GM12878 (cell line): ENCODE measurements around the gene DDX39B. TPM values are rescaled to one million over a fixed set of nuclear protein-coding genes. Genes with fewer than 3 reads are reported as not detected.
A peak's percentile ranks its signal among the peaks of the same experiment; 100 is the strongest.

Source experiments
- ATAC-seq: fragments of 200-7000 bp; cut with Tn5 transposase; 3 replicates; pipeline ENCODE4 v1.9.1; 2020; ENCODE audit warnings: mild to moderate bottlenecking, moderate library complexity
- BruUV-seq: library from RNA; stranded (reverse); fragments of 400-500 nt; replicated peaks from 2 replicates; lab custom pipeline; 2021; lab: Mats Ljungman, UMichigan
- CTCF ChIA-PET: fragments of 300-600 bp; sonication (Branson Sonifier 250); formaldehyde crosslinking; extraction: SDS; loops from one replicate; lab custom pipeline; 2021; ENCODE audit warnings: inconsistent platforms; lab: Yijun Ruan, JAX
- POLR2A ChIA-PET: fragments of 350-600 bp; formaldehyde crosslinking; extraction: SDS; loops from one replicate; lab custom pipeline; 2021; ENCODE audit warnings: inconsistent platforms; lab: Charles Lee
- RAD21 ChIA-PET: fragments of 300-600 bp; sonication (Branson Sonifier 250); formaldehyde crosslinking; loops from one replicate; lab custom pipeline; 2023; ENCODE audit warnings: antibody characterized with exemption; ENCODE audit not compliant: unreplicated experiment; lab: Charles Lee
- SMC1A ChIA-PET: fragments of 300-600 bp; sonication (Branson Sonifier 250); formaldehyde crosslinking; loops from one replicate; lab custom pipeline; 2023; ENCODE audit not compliant: unreplicated experiment, uncharacterized antibody; lab: Charles Lee
- DNase-seq: peaks from one replicate; pipeline ENCODE4 v3.0.0-alpha.2; 2011; ENCODE audit warnings: low read depth, low spot score
- FAIRE-seq: peaks from 3 replicates; lab custom pipeline; 2011; peaks lifted over from hg19 to GRCh38; lab: Jason Lieb, UNC
- H2AFZ ChIP-seq: 2 replicates; pipeline ENCODE4 v1.6.0; 2011; ENCODE audit warnings: low read depth, low read length, control low read depth; ENCODE audit not compliant: control insufficient read depth
- H3K27ac ChIP-seq: 2 replicates; pipeline ENCODE4 v1.5.1; 2011; ENCODE audit warnings: control low read depth; ENCODE audit not compliant: control insufficient read depth, insufficient read depth
- H3K27me3 ChIP-seq, 2 experiments: replicated peaks in 1 of 2; 2 replicates each; pipeline versions ENCODE4 v1.6.0 to v1.6.1; 2011; ENCODE audit warnings: low read length in 1 of 2; ENCODE audit not compliant: control insufficient read depth in 2 of 2, insufficient read depth in 2 of 2
- H3K36me3 ChIP-seq, 2 experiments: 2 replicates each; pipeline ENCODE4 v1.5.1; 2011; ENCODE audit warnings: low read length in 1 of 2; ENCODE audit not compliant: control insufficient read depth in 2 of 2, insufficient read depth in 2 of 2
- H3K4me1 ChIP-seq: 2 replicates; pipeline ENCODE4 v1.6.1; 2011; ENCODE audit warnings: mild to moderate bottlenecking, low read length, moderate library complexity, mixed read lengths; ENCODE audit not compliant: control insufficient read depth, insufficient read depth
- H3K4me2 ChIP-seq: 2 replicates; pipeline ENCODE4 v1.6.0; 2011; ENCODE audit warnings: control low read depth; ENCODE audit not compliant: control insufficient read depth, insufficient read depth
- H3K4me3 ChIP-seq: fragments of 200-600 bp; sonication (generic); 2 replicates; pipeline ENCODE4 v1.5.1; 2016
- H3K79me2 ChIP-seq: 2 replicates; pipeline ENCODE4 v1.6.0; 2011; ENCODE audit warnings: low read length; ENCODE audit not compliant: control insufficient read depth, insufficient read depth
- H3K9ac ChIP-seq: 2 replicates; pipeline ENCODE4 v1.8.0; 2011; ENCODE audit warnings: low read length, control low read depth, mixed read lengths; ENCODE audit not compliant: control insufficient read depth, insufficient read depth
- H3K9me3 ChIP-seq: replicated peaks from 3 replicates; pipeline ENCODE4 v1.5.1; 2011; ENCODE audit warnings: mild to moderate bottlenecking, low read length; ENCODE audit not compliant: control insufficient read depth, insufficient read depth
- H4K20me1 ChIP-seq: 2 replicates; pipeline ENCODE4 v1.6.0; 2011; ENCODE audit not compliant: control insufficient read depth, insufficient read depth
- FOXM1 ChIP-seq: IDR thresholded peaks from 2 replicates; pipeline ENCODE4 v1.6.1; 2012; ENCODE audit warnings: low read depth, mild to moderate bottlenecking, inconsistent platforms, low read length, moderate library complexity
- LARP7 ChIP-seq: fragments of 450-650 bp; IDR thresholded peaks from 2 replicates; pipeline ENCODE4 v1.6.1; 2017; ENCODE audit warnings: mild to moderate bottlenecking
- POLR2A ChIP-seq: IDR thresholded peaks from 2 replicates; pipeline ENCODE4 v1.6.1; 2011; ENCODE audit warnings: low read depth, mild to moderate bottlenecking, low read length
- POLR2AphosphoS5 ChIP-seq: IDR thresholded peaks from 2 replicates; pipeline ENCODE4 v1.6.1; 2011; ENCODE audit warnings: mild to moderate bottlenecking, low read length, inconsistent platforms
- SMAD1 ChIP-seq: fragments of 450-650 bp; IDR thresholded peaks from 2 replicates; pipeline ENCODE4 v1.6.1; 2018; ENCODE audit warnings: mild to moderate bottlenecking, low read depth; ENCODE audit not compliant: partially characterized antibody
- SMAD5 ChIP-seq: IDR thresholded peaks from 2 replicates; pipeline ENCODE4 v1.6.1; 2016; ENCODE audit warnings: antibody characterized with exemption, low read depth
- SREBF2 ChIP-seq: IDR thresholded peaks from 2 replicates; pipeline ENCODE4 v1.6.1; 2012; ENCODE audit warnings: mild to moderate bottlenecking, low read length
- TCF12 ChIP-seq: IDR thresholded peaks from 2 replicates; pipeline ENCODE4 v1.6.1; 2011; ENCODE audit warnings: low read depth, mild to moderate bottlenecking, low read length
- WRNIP1 ChIP-seq: IDR thresholded peaks from 2 replicates; pipeline ENCODE4 v1.6.1; 2011; ENCODE audit warnings: low read depth, low read length, improper control_type of control experiment, borderline replicate concordance
- ZBTB33 ChIP-seq: fragments of 450-650 bp; IDR thresholded peaks from 2 replicates; pipeline ENCODE4 v1.6.1; 2017; ENCODE audit warnings: mild to moderate bottlenecking
- WGBS: methylation state at CpG from one replicate; pipeline ENCODE4 v1.1.6; 2016; ENCODE audit warnings: low lambda C conversion rate; ENCODE audit not compliant: insufficient replicate concordance, insufficient coverage; ENCODE audit errors: missing lambda C conversion rate; 5-methylcytosine and 5-hydroxymethylcytosine counted together
- in situ Hi-C: fragments of 300-500 bp; cut with MboI; formaldehyde crosslinking; loops from 9 replicates; pipeline ENCODE4 v1.14.3; 2018; ENCODE audit warnings: mixed read lengths
- intact Hi-C: fragments of 100-400 bp; cut with micrococcal nuclease; formaldehyde crosslinking; loops from one replicate; pipeline ENCODE4 v1.14.2; 2022; ENCODE audit not compliant: unreplicated experiment
- polyA plus RNA-seq, 11 experiments: library from polyadenylated mRNA; depleted of rRNA in 4 of 11; unstranded in 6 of 11; stranded (reverse) in 5 of 11; fragments of >200 nt; fragmentation: Nextera tagmentation in 4 of 11; fragmentation: Illumina TruSeq in 1 of 11; extraction: Ambion mirVana in 4 of 11; extraction: Trizol in 1 of 11; gene quantifications; 1 replicate in 1 of 11; 2 replicates in 10 of 11; pipeline versions ENCODE4 v1.2.1 to v1.2.3, GENCODE V29; 2011 to 2016; ENCODE audit warnings: inconsistent platforms in 2 of 11, missing spikeins in 2 of 11, low read depth in 1 of 11
- total RNA-seq, 4 experiments: library from RNA; depleted of rRNA in 3 of 4; stranded (reverse); fragments of >200 nt in 3 of 4; fragmentation: Illumina TruSeq in 1 of 4; extraction: Trizol in 1 of 4; gene quantifications; 2 replicates each; pipeline versions ENCODE4 v1.2.1 to v1.2.3, GENCODE V29; 2013 to 2021

Gene DDX39B
- total and polyA plus RNA-seq, 10 of the 15 experiments (the other 5 are each of a cell fraction or from before 2014, with no cell fraction given), result 271 to 661 (median 330) TPM

GRCh38 chr6:31533455-31533841, 8.4 kb downstream of the DDX39B start:
- in situ Hi-C loops, result no loop called here

DNA sequence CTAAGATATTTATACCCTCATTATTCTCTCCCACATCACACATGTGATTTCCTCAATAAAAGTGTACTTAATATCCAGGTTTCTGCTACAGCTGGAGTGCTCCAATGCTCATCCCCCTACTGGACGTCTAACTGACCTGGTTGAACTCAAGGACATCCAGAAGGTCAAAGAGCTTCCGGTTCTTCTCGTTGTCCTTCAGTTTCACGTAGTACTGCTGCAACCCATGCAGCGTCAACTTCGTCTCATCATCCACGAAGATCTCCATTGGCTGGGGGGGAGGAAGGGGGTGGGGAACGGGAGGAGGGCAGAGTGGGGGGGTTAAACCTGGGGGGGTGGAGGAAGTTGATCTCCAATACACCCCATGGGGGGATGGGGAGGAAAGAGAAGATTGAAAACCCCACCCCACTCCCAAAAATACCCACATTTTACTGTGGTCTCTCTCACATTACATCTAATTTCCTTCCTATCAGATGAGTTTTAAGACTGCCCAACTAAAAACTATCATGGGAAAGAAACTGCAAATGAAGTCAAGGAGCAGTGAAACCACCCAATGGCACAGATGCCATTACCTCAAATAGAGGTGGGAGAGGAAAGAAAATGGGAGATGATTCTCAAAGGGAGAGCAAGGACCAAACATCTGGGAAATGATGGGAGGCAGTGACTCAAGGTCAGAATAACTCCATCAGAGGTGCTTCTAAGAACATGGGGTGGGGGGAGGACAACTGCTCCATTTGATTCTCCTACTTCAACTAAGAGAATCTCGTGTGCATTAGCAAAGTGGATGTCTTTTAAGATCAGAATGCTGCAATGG, 9.0 kb downstream of the DDX39B start:
- ChIA-PET CTCF (interaction anchor here (1.0 to 1.6 kb wide), 2 partner anchors 9 to 14 kb away, joined by 3 to 4 read pairs; partner anchors contain the start of gene DDX39B), POLR2A (no interaction called here), RAD21 (interaction anchor here (1.2 kb wide), 1 partner anchor 65 kb away, joined by 3 read pairs; no protein-coding TSS in a partner anchor), SMC1A (interaction anchor here (0.6 kb wide), 1 partner anchor 116 kb away, joined by 3 read pairs; no protein-coding TSS in a partner anchor)
- ATAC-seq (no peak), DNase-seq (no peak), FAIRE-seq (no peak)
- Histone ChIP-seq H2AFZ (no peak overlapping the region), H3K4me1 (no peaks in the 10 kb centered on the region), H3K27me3 (no peaks in the 10 kb centered on the region), H3K9me3 (no peaks in the 10 kb centered on the region), H4K20me1 (peaks cover 3% of the 10 kb centered on the region), H3K36me3 (peaks cover 36 to 43% of the 10 kb centered on the region in 2 experiments), H3K4me2 (no peak overlapping the region), H3K4me3 (no peak overlapping the region), H3K27ac (no peak overlapping the region), H3K9ac (no peak overlapping the region), H3K79me2 (peaks cover 34% of the 10 kb centered on the region)
- intact Hi-C loops (no loop called here), in situ Hi-C loops (no loop called here)
- 57% methylated on average over 8 of the region's 9 CpGs for whole genome bisulfite sequencing
- no TSS peak for BruUV-seq
- TF ChIP-seq LARP7 (no peak), ZBTB33 (no peak), FOXM1 (no peak), SMAD5 (no peak), POLR2AphosphoS5 (0 out of 2 replicates have a peak, but pooled peaks have one; percentile 7), SMAD1 (no peak), TCF12 (no peak), POLR2A (peak; percentile 24; the same call in 1 of the 2 replicates)

More at GRCh38 chr6:31533455-31533841, 8.4 kb downstream of the DDX39B start:
- Histone ChIP-seq H4K20me1 (peaks cover 3% of the 10 kb centered on the region), H3K4me2 (no peak overlapping the region), H3K36me3 (peaks cover 39 to 47% of the 10 kb centered on the region in 2 experiments), H3K4me3 (no peak overlapping the region), H3K79me2 (peaks cover 40% of the 10 kb centered on the region), H2AFZ (no peak overlapping the region), H3K4me1 (no peaks in the 10 kb centered on the region), H3K9me3 (no peaks in the 10 kb centered on the region), H3K9ac (no peak overlapping the region), H3K27ac (no peak overlapping the region), H3K27me3 (no peaks in the 10 kb centered on the region)
- ChIA-PET SMC1A (no interaction called here), POLR2A (interaction anchor here (0.6 kb wide), 1 partner anchor 120 kb away, joined by 5 read pairs; no protein-coding TSS in a partner anchor), CTCF (interaction anchor here (0.6 kb wide), 1 partner anchor 9 kb away, joined by 4 read pairs; no protein-coding TSS in a partner anchor), RAD21 (no interaction called here)
- DNase-seq, result no peak
- intact Hi-C loops, result no loop called here
- FAIRE-seq, result no peak
- WGBS, result 96% methylated on average over 1 of the region's 1 CpG
- ATAC-seq, result no peak
- TF ChIP-seq SREBF2, result no peak
- no peak for TF ChIP-seq TCF12
- no peak for TF ChIP-seq WRNIP1
- no TSS peak for BruUV-seq
